Neuronal stem cell (in vitro differentiated cells): Measurements from ENCODE around the gene URM1.
"Not testable (repeated sequence)": the region's sequence is repeated elsewhere in the genome, so short reads cannot be mapped to it uniquely, and the experiment has no call there.

ENCODE experiments used
- DNase-seq: peaks from one replicate; pipeline ENCODE4 v3.0.0-alpha.2; 2013; ENCODE audit warnings: low spot score
- H2AFZ ChIP-seq: one replicate; pipeline ENCODE4 v1.6.1; 2013; ENCODE audit warnings: mild to moderate bottlenecking, low read length, inconsistent platforms
- H2AK5ac ChIP-seq: 2 replicates; pipeline ENCODE4 v1.6.1; 2013; ENCODE audit warnings: low read depth, mild to moderate bottlenecking, inconsistent platforms, low read length, moderate library complexity, mixed read lengths
- H2BK120ac ChIP-seq: 2 replicates; pipeline ENCODE4 v1.6.1; 2013; ENCODE audit warnings: low read depth, mild to moderate bottlenecking, inconsistent platforms, low read length, moderate library complexity, mixed read lengths
- H2BK12ac ChIP-seq: one replicate; pipeline ENCODE4 v1.6.1; 2013; ENCODE audit warnings: low read length, inconsistent platforms
- H2BK15ac ChIP-seq: 2 replicates; pipeline ENCODE4 v1.6.1; 2013; ENCODE audit warnings: mild to moderate bottlenecking, low read length, inconsistent platforms, mixed read lengths
- H2BK5ac ChIP-seq: one replicate; pipeline ENCODE4 v1.6.1; 2013; ENCODE audit warnings: inconsistent platforms, mild to moderate bottlenecking, low read length, moderate library complexity
- H3K14ac ChIP-seq: one replicate; pipeline ENCODE4 v1.6.1; 2013; ENCODE audit warnings: low read length, inconsistent platforms
- H3K18ac ChIP-seq: 2 replicates; pipeline ENCODE4 v1.6.1; 2013; ENCODE audit warnings: low read length, inconsistent platforms
- H3K23ac ChIP-seq: 2 replicates; pipeline ENCODE4 v1.6.1; 2013; ENCODE audit warnings: low read depth, mild to moderate bottlenecking, mixed read lengths, low read length, inconsistent platforms; ENCODE audit not compliant: poor library complexity
- H3K27ac ChIP-seq: replicated peaks from 3 replicates; pipeline ENCODE4 v1.5.1; 2013; ENCODE audit warnings: low read length, inconsistent platforms
- H3K27me3 ChIP-seq, 3 experiments: 2 replicates each; pipeline ENCODE4 v1.6.1; 2013; ENCODE audit warnings: low read length in 3 of 3, mild to moderate bottlenecking in 2 of 3, inconsistent platforms in 1 of 3, low read depth in 1 of 3, mixed read lengths in 1 of 3, moderate library complexity in 1 of 3; ENCODE audit not compliant: control insufficient read depth in 3 of 3, insufficient read depth in 3 of 3
- H3K36me3 ChIP-seq, 2 donors: replicated peaks in 1 of 2; 2 replicates each; pipeline ENCODE4 v1.6.1; 2013; ENCODE audit warnings: low read length in 2 of 2; ENCODE audit not compliant: control insufficient read depth in 2 of 2, insufficient read depth in 2 of 2
- H3K4ac ChIP-seq: 2 replicates; pipeline ENCODE4 v1.6.1; 2013; ENCODE audit warnings: inconsistent platforms, mild to moderate bottlenecking, low read length, moderate library complexity
- H3K4me1 ChIP-seq, 2 donors: 1 replicate in 1 of 2; 2 replicates in 1 of 2; pipeline ENCODE4 v1.6.1; 2013; ENCODE audit warnings: low read length in 2 of 2, low read depth in 1 of 2; ENCODE audit not compliant: control insufficient read depth in 2 of 2, insufficient read depth in 1 of 2
- H3K4me2 ChIP-seq: one replicate; pipeline ENCODE4 v1.6.1; 2013; ENCODE audit warnings: mild to moderate bottlenecking, low read length, inconsistent platforms; ENCODE audit not compliant: insufficient read depth, poor library complexity, severe bottlenecking
- H3K4me3 ChIP-seq, 2 donors: 2 replicates each; pipeline ENCODE4 v1.5.1; 2013; ENCODE audit warnings: low read length in 2 of 2, mild to moderate bottlenecking in 2 of 2, inconsistent platforms in 1 of 2, moderate library complexity in 1 of 2
- H3K79me1 ChIP-seq: one replicate; pipeline ENCODE4 v1.6.1; 2013; ENCODE audit warnings: low read depth, mild to moderate bottlenecking, inconsistent platforms, low read length, moderate library complexity
- H3K9ac ChIP-seq: one replicate; pipeline ENCODE4 v1.6.1; 2013; ENCODE audit warnings: mild to moderate bottlenecking, low read depth, low read length, inconsistent platforms; ENCODE audit not compliant: poor library complexity
- H3K9me3 ChIP-seq, 2 donors: replicated peaks in 1 of 2; 2 replicates each; pipeline versions ENCODE3 to v1.6.1; 2013; ENCODE audit warnings: low read length in 2 of 2, mild to moderate bottlenecking in 2 of 2, inconsistent platforms in 1 of 2, low read depth in 1 of 2, mixed read lengths in 1 of 2, moderate library complexity in 1 of 2; ENCODE audit not compliant: control insufficient read depth in 2 of 2, insufficient read depth in 1 of 2
- H4K8ac ChIP-seq: one replicate; pipeline ENCODE4 v1.6.1; 2013; ENCODE audit warnings: low read depth, mild to moderate bottlenecking, inconsistent platforms, low read length, moderate library complexity
- H4K91ac ChIP-seq: one replicate; pipeline ENCODE4 v1.6.1; 2013; ENCODE audit warnings: low read length, low read depth, mild to moderate bottlenecking, inconsistent platforms; ENCODE audit not compliant: poor library complexity
- WGBS, 2 donors: extraction: QIAGEN DNeasy Blood & Tissue Kit; methylation state at CpG; one replicate each; pipeline ENCODE4 v1.1.7; 2013; ENCODE audit warnings: missing lambda C conversion rate in 2 of 2, mixed read lengths in 1 of 2; ENCODE audit not compliant: insufficient read length in 2 of 2, insufficient replicate concordance in 1 of 2; ENCODE audit errors: extremely low coverage in 2 of 2; 5-methylcytosine and 5-hydroxymethylcytosine counted together

Gene URM1

GRCh38 chr9:128412120-128412790, 41.1 kb downstream of the URM1 start:
- Histone ChIP-seq H3K14ac (no peak overlapping the region), H3K36me3 (no peaks in the 10 kb centered on the region), H3K27me3 (peaks cover 0 to 78% (median 6%) of the 10 kb centered on the region in 3 experiments), H3K18ac (no peak overlapping the region), H4K8ac (no peak overlapping the region), H3K79me1 (no peaks in the 10 kb centered on the region), H3K9me3 (peaks cover 0 to 10% of the 10 kb centered on the region in 2 donors), H2AFZ (peak overlapping the region; percentile 68), H3K23ac (peak overlapping the region; percentile 44), H2BK15ac (no peak overlapping the region), H3K4me3 (no peak overlapping the region), H4K91ac (no peak overlapping the region), H3K4ac (no peak overlapping the region), H2BK120ac (no peak overlapping the region), H3K9ac (no peak overlapping the region), H3K4me1 (peaks cover 17 to 38% of the 10 kb centered on the region in 2 donors), H3K27ac (no peak overlapping the region), H2AK5ac (no peak overlapping the region), H2BK5ac (no peak overlapping the region), H3K4me2 (no peak overlapping the region), H2BK12ac (no peak overlapping the region)
- peak; percentile 72 for DNase-seq
- whole genome bisulfite sequencing, 2 donors = no CpG with 5 or more reads among the region's 13 CpGs

- H2AFZ ChIP-seq, H3K4me2 ChIP-seq, DNase-seq, H3K79me1 ChIP-seq, H3K9ac ChIP-seq, H2BK15ac ChIP-seq, H4K91ac ChIP-seq, H3K14ac ChIP-seq, H3K18ac ChIP-seq, H2BK120ac ChIP-seq, H3K23ac ChIP-seq, H2AK5ac ChIP-seq, H3K4me3 ChIP-seq, H2BK5ac ChIP-seq, H3K27ac ChIP-seq, H3K4ac ChIP-seq, H4K8ac ChIP-seq, H3K36me3 ChIP-seq, H2BK12ac ChIP-seq: not testable (repeated sequence)
- WGBS, 2 donors = no CpG with 5 or more reads among the region's 13 CpGs
- H3K9me3 ChIP-seq = peaks cover 0 to 10% of the 10 kb centered on the region in 2 donors
- peaks cover 0 to 70% (median 6%) of the 10 kb centered on the region in 3 experiments for H3K27me3 ChIP-seq
- H3K4me1 ChIP-seq = peaks cover 12 to 29% of the 10 kb centered on the region in 2 donors
These were observed 42.6 kb downstream of the URM1 start for GRCh38 chr9:128413728-128414127.

- H2BK12ac ChIP-seq = no peak overlapping the region
- no peak overlapping the region for H2AK5ac ChIP-seq
- DNase-seq = no peak
- no peak overlapping the region for H3K9ac ChIP-seq
- H3K4me3 ChIP-seq = no peak overlapping the region
- no peak overlapping the region for H3K18ac ChIP-seq
- no peaks in the 10 kb centered on the region for H3K36me3 ChIP-seq
- no peak overlapping the region for H2AFZ ChIP-seq
- H3K4me1 ChIP-seq = peaks cover 8 to 31% of the 10 kb centered on the region in 2 donors
- peaks cover 0 to 71% (median 13%) of the 10 kb centered on the region in 3 experiments for H3K27me3 ChIP-seq
- no peak overlapping the region for H3K4ac ChIP-seq
- H4K8ac ChIP-seq = no peak overlapping the region
- no peak overlapping the region for H3K27ac ChIP-seq
- no peak overlapping the region for H2BK15ac ChIP-seq
- no peak overlapping the region for H3K23ac ChIP-seq
- no peak overlapping the region for H2BK120ac ChIP-seq
- peaks cover 0 to 8% of the 10 kb centered on the region in 2 donors for H3K9me3 ChIP-seq
- no peaks in the 10 kb centered on the region for H3K79me1 ChIP-seq
- WGBS, 2 donors = no CpG with 5 or more reads among the region's 3 CpGs
- H3K4me2 ChIP-seq = no peak overlapping the region
- no peak overlapping the region for H3K14ac ChIP-seq
- no peak overlapping the region for H2BK5ac ChIP-seq
- no peak overlapping the region for H4K91ac ChIP-seq
These were observed 43.3 kb downstream of the URM1 start for GRCh38 chr9:128414461-128414860.

GRCh38 chr9:128415281-128415680, 44.1 kb downstream of the URM1 start:
- peaks cover 0 to 7% of the 10 kb centered on the region in 2 donors for H3K9me3 ChIP-seq
- no peak overlapping the region for H2BK15ac ChIP-seq
- no peak overlapping the region for H3K18ac ChIP-seq
- H3K27me3 ChIP-seq = peaks cover 0 to 70% (median 15%) of the 10 kb centered on the region in 3 experiments
- H3K36me3 ChIP-seq = no peaks in the 10 kb centered on the region
- no peak overlapping the region for H3K4me2 ChIP-seq
- no peak overlapping the region for H2AK5ac ChIP-seq
- no peak overlapping the region for H3K23ac ChIP-seq
- no peak overlapping the region for H2BK5ac ChIP-seq
- no peak overlapping the region for H3K27ac ChIP-seq
- H2BK120ac ChIP-seq = no peak overlapping the region
- H3K4ac ChIP-seq = no peak overlapping the region
- WGBS, 2 donors = no CpG with 5 or more reads among the region's 2 CpGs
- H3K4me3 ChIP-seq = no peak overlapping the region
- H2AFZ ChIP-seq = no peak overlapping the region
- H4K91ac ChIP-seq = no peak overlapping the region
- H4K8ac ChIP-seq = no peak overlapping the region
- H3K9ac ChIP-seq = no peak overlapping the region
- H3K4me1 ChIP-seq = peaks cover 6 to 24% of the 10 kb centered on the region in 2 donors
- DNase-seq = no peak
- peaks cover 2% of the 10 kb centered on the region for H3K79me1 ChIP-seq
- no peak overlapping the region for H3K14ac ChIP-seq
- H2BK12ac ChIP-seq = no peak overlapping the region
